Urothelium cell line (cell line): ENCODE data around the gene GTPBP6.
"Not testable (repeated sequence)": the region's sequence is repeated elsewhere in the genome, so short reads cannot be mapped to it uniquely, and the experiment has no call there.

Experiments
- DNase-seq: peaks from one replicate; pipeline ENCODE4 v3.0.0; 2011; ENCODE audit warnings: low spot score, mixed read lengths
- FAIRE-seq: peaks from 2 replicates; lab custom pipeline; 2011; peaks lifted over from hg19 to GRCh38; lab: Jason Lieb, UNC

Gene GTPBP6

DNA sequence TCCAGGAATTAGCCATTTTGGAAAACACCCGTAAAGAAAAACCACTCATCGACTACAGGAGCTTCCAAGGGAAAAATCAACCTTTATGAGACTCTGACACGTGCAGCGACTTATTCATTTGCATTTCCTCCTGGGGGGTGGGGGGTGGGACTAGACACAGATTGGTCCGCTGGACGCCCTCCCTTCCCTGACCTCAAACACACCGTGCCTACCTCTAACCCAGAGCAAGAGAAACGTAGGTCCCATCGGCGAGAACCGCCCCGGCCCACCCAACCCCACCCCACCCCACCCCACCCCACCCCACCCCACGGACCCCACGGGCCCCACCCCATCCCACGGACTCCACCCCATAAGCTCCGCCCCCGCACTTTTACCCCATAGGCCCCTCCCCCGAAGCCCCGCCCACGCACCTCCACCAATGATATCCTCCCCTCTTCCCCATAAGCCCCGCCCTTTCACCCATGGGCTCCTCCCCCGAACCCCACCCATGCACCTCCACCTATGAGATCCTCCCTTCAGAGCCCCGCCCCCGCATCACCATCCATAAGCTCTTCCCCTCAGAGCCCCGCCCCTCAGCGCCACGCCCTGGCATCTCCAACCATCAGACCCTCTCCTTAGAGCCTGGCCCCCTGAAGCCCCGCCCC lies 1.1 kb downstream of the GTPBP6 start:
- no peak for FAIRE-seq
- peak; percentile 82 for DNase-seq

DNA sequence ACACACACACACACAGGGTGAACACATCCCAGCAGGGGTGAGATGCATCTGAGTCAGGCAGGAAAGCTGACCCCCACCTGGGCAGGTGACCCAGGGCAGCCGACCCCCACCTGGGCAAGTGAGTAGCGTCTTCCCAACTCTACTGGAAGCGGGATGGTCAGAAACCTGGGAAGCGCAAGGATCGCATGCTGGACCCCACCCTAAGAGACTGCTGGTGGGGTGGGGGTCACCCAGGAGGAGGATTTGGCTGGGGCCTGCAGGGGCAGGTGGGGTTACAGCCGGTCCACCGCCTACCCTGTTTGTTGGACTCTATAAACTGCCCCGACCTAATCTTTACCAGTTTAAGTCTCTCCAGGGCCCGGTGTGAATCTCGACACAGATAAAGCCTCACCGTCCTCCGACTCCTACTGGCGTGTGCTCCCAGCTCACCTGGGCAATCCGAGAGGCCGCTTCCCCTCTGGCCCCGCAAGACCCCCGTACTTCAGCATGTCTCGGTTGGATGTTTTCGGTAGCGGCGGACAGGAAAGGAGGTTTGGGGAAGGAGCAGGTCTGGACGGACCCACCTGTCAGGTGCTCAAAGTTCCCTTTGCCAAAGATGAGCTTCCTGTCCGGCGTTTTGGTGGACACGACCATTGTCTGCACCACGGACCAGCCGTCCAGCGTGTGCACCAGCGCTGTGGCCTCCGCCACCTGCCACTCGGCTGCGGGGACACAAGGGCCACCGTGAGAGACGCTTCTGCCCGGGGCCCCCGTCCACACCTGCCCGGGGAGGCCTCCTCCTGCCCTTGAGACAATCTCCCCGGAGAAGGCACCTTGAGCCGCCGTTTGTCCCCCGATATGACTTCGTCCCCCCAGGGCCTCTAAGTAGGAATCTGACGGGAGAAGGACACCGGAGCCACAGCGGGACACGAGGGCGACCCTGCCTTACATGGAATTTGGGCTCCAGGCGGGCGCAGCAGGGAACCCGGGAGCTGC lies 2.0 kb downstream of the GTPBP6 start:
- no peak for FAIRE-seq
- DNase-seq: no peak

DNA sequence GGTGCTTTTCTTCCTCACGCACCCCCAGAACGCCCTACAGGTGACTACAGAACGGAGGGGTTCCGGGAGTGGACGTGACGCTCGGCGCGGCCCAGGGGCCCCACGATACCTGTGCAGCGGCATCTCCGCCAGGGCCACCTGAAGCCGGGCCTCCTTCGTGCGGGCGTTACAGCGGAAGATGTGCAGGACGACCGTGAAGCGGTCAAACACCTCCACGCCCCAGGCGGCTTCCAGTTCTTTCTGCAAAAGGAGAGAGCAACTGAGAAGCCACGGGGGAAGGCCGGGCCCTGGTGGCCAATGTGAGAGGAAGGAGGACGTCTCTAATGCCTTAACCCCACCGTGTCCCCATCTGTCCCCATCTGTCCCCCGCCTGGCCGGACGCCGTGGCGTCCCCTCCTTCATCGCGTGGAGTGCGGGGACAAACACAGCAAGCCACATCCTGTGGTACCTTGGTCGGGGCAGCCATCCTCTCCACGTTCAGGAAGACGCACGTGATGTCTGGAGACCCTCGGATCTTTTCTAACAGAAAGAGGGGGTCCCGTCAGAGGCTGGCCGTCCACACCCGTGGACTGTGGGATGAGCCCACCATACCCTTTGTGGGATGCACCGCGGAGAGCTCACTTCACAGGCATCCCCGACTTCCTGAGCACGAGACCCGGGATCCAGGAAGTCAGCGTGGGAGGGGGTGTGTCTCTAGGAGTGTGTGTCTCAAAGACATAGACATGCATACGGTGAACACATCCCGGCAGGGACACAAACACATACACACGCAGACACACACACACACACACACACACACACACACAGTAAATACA lies 3.6 kb downstream of the GTPBP6 start:
- FAIRE-seq (no peak), DNase-seq (no peak)

DNA sequence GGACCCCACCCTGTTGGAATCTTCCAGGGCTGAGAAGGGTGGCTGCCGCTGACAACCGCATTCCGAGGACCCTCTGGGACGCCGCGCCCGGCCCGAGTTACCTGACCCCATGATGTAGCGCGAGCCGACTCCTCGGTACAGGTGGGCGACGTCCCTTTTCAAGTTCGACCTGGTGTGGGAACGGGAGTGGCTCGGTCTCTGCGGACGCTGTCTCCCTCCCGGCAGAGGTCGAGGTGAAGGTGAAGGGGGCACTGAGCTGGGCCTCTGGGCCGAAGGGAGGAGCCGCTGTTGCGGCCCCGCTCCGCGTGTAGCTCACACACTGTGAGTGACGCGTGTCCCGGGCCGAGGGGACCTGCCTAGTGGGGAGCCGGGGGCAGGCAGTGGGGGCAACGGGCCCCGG lies 4.5 kb downstream of the GTPBP6 start:
- DNase-seq (no peak), FAIRE-seq (no peak)

DNA sequence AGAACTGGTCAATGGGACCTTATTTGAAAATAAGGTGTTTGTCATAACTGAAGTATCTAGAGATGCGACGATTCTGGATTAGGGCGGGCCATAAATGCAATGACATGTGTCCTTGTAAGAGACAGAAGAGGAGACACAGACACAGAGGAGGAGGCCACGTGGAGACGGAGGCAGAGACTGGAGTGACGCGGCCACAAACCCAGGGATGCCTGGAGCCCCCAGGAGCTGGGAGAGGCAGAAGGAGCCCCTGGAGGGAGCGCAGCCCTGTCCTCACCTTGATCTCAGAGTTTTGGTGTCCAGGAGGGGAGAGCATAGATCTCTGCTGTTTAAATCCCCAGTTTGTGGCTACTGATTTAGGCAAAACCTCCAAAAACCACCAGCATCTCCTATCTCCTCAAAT lies 5.0 kb downstream of the GTPBP6 start:
- no peak for DNase-seq
- no peak for FAIRE-seq

DNA sequence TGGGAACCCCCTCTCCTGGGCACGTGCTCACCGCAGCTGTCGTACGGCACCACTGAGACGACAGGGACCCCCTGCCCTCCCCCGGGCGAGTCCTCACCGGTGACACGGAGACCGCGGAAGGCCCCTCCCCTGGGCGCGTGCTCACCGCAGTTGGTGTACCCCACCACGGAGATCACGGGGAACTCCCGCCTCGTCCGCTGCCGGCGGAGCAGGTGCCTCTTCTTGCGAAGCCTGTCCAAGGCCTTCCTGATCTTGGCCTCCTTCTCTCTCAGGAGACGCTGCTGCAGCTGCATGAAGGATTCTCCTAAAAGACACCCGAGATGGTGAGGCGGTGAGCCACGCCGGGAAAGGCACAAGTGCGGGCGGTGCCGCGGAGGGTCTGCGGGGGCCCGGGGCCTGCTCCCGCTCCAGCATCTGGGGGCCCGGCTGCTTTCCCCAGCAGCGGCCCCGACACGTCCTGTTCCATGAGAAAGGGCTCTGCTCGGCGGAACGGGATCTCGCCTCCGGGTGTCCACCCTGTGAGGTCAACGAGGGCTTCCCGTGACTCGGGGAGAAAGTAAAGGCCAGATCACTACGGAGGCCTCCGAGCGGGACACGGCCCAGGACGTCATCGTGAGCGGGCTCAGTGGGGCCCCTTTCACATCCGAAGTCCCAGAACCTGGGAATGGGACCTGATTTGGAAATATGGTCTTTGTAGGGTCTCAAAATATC lies 5.8 kb downstream of the GTPBP6 start:
- FAIRE-seq (no peak), DNase-seq (no peak)

DNA sequence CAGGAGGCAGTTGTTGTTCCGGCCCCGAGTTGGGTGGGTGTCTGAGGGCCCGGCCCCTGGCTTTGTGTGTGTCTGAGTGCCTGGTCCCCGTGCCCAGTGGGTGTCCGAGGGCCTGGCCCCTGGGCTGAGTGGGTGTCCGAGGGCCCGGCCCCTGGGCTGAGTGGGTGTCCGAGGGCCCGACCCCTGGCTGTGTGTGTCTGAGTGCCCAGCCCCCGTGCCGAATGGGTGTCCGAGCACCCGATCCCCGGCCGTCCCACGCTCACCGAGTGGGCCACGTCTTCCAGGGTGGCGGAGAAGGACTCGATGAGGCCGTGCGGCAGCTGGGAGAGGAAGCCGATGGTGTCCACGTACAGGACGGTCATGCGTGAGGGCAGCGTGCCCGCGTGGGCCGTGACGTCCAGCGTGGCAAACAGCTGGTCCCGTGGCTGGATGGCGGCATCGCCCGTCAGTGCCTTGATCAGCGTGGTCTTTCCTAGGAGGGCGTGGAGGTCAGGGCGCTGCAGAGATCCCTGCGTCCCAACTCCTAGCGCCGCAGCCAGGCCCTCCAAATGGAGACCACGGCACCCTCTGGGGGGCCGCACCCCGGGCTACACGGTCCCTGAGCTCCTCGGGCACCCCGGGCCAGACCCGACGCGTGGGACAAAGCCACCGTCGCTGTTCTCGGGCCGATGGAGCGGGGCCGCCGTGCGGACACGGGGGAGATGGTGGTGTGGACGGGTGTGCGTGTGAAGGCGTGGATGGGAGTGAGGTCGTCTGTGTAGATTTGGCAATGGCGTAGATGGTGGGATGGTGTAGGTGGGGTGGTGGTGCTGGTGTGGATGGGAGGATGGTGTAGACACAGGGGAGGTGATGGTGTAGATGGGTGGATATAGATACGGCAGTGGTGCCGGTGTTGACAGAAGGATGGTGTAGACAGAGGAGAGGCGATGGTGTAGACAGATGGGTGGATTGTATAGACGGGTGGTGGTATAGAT lies 7.2 kb downstream of the GTPBP6 start:
- FAIRE-seq (no peak), DNase-seq (no peak)

DNA sequence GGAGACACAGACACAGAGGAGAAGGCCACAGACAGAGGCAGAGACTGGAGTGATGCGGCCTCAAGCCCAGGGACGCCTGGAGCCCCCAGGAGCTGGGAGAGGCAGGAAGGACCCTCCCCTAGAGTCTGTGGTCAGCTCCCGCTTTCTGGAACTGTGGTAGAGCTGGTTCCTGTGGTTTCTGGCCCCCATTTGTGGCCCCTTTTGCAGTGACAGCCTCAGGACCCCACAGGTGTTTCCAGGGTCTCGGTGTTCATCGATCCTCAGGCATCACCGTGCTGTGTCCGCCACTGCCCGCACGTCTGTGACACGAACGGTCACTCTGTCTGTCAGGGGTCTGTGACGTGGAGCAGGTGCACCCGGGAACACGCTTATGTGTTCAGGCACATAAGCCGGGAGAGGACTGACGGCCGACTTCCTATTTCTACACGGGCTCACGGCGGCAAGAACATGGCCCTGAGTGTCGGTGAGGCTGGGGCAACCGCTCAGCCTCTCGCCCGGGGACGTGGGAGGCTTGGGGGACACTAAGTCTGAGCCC lies 7.9 kb downstream of the GTPBP6 start:
- no peak for DNase-seq
- FAIRE-seq: no peak

DNA sequence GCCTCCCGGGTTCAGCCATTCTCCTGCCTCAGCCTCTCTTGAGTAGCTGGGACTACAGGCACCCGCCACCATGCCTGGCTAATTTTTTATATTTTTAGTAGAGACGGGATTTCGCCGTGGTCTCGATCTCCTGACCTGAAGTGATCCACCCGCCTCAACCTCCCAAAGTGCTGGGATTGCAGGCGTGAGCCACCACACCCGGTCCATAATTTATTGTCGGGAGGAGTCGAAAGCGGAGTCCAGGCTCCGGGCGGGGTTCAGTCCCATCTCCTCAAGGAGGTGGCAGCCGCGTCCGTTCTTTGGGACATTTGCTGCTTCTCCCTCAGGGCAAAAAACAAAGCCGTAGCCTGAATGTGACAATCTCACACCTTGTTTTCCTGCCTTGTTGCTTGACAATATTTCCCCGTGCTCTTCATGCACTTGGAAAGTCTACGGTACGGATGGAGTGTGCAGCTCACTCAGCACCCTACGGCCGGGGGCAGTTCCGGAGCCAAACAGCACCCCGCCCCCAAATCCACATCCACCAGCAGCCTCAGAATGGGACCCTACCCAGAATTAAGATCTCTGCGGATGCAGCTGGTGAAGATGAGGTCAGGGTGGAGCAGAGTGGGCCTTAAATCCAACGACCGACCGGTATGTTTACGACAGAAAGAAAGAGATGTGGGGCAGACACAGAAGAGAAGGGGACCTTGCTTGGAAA lies 9.6 kb downstream of the GTPBP6 start:
- FAIRE-seq (no peak), DNase-seq (no peak)

DNA sequence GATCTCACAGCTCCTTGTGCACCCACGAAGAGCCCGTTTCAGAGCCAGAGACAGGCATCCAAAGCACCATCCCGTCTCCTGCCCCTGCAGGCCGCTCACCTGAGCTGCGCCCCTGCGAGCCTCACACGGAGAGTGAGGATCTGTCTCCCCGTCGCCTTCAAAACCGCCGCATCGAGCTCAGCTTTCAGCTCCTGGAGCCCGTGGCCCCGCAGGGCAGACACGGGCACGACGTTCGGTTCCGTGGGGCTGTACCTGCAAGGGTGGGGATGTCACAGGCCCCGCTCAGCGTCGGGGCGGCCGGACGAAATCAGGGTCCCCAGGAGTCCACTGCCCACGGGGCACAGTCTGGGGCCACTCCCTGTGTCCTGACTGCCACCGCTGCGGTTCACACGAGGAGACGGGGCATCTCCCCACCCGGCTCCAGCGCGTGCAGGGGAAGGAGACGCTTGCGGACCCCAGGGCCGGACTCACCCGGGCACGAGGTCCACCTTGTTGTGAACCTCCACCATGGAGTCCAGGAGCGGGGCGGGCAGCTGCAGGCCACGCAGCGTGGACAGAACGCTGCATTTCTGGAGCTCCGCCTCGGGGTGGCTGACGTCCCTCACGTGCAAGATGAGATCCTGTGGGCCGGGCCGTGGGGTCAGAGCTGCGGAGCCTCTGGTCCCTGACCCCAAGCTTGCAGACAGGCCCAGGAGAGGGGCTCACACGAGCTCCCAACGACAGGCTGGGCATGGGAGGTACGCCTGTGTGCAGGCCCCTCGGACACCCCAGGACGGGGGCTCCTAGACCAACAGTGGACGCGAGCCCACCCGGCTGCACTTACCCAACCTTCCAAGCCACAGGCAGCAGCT lies 11.1 kb downstream of the GTPBP6 start:
- FAIRE-seq (no peak), DNase-seq (no peak)

DNA sequence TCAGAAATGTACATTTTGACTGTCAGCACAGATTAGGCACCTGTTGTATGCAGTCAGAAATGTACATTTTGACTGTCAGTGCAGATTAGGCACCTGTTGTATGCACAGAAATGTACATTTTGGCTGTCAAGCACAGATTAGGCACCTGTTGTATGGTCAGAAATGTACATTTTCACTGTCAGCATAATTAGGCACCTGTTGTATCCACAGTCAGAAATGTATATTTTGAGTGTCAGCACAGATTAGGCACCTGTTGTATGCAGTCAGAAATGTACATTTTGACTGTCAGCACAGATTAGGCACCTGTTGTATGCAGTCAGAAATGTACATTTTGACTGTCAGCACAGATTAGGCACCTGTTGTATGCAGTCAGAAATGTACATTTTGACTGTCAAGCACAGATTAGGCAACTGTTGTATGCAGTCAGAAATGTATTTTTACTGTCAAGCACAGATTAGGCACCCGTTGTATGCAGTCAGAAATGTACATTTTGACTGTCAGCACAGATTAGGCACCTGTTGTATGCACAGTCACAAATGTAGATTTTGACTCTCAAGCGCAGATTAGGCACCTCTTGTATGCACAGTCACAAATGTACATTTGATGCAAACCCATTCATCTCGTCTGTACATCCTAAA lies 11.9 kb downstream of the GTPBP6 start:
- not testable (repeated sequence) for FAIRE-seq, DNase-seq

DNA sequence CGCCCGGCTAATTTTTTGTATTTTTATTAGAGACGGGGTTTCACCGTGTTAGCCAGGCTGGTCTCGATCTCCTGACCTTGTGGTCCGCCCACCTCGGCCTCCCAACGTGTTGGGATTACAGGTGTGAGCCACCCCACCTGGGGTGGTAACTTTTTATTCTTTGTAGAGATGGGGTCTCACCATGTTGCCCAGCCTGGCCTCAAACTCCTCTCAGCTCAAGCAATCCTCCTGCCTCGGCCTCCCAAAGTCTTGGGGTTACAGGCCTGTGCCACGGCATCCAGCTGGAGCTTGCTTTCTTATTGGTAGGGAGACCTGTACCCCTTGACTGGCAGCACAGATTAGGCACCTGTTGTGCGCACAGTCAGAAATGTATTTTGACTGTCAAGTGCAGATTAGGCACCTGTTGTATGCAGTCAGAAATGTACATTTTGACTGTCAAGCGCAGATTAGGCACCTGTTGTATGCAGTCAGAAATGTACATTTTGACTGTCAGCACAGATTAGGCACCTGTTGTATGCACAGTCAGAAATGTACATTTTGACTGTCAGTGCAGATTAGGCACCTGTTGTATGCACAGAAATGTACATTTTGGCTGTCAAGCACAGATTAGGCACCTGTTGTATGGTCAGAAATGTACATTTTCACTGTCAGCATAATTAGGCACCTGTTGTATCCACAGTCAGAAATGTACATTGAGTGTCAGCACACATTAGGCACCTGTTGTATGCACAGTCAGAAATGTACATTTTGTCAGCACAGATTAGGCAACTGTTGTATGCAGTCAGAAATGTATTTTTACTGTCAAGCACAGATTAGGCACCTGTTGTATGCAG lies 12.6 kb downstream of the GTPBP6 start:
- DNase-seq, FAIRE-seq: not testable (repeated sequence)

DNA sequence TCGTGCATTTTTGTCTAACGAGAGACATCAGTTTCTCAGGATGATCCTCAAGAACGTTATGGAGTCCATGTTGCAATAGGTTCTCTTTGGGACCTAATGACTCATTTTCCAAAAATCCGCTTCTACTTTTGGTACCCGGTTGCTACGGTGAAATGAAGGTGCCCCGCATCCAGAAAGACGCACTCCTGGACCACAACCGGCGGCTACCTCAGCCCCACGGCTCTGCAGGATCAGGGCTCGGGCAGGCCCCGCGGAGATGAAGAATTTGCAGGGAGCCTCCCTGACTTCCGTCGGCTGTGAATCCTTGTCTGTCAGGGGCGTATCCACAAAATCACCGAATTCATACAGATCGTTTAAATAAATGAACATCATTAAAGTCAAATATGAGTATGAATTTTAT lies 15.6 kb downstream of the GTPBP6 start:
- no peak for DNase-seq
- FAIRE-seq: no peak

DNA sequence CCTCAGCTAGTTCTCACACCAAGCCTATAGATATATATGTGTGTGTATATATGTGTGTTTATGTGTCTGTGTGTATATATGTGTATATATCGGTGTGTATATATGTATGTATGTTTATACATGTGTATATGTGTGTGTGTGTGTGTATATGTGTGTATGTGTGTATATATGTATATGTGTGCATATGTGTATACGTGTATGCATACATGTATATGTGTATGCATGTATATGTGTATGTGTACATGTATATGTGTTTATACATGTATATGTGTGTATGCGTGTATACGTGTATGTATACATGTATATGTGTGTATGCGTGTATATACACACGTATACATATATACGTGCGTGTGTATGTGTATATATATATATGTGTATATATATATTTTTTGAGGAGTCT lies 18.3 kb downstream of the GTPBP6 start:
- no peak for FAIRE-seq
- no peak for DNase-seq

DNA sequence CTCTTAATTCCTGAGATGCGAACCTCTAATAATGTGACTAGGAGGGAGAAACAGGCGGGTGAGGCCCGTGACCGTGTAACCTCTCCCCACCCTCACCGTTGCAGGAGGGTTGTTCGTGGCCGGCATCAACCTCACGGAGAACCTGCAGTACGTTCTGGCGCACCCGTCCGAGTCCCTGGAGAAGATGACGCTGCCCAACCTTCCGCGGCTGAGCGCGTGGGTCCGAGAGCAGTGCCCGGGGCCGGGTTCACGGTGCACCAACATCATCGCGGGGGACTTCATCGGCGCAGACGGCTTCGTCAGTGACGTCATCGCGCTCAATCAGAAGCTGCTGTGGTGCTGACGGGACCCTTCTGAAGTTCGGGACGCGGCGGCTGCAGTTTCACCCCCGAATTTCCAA lies 19.6 kb downstream of the GTPBP6 start:
- no peak for DNase-seq
- FAIRE-seq: no peak

DNA sequence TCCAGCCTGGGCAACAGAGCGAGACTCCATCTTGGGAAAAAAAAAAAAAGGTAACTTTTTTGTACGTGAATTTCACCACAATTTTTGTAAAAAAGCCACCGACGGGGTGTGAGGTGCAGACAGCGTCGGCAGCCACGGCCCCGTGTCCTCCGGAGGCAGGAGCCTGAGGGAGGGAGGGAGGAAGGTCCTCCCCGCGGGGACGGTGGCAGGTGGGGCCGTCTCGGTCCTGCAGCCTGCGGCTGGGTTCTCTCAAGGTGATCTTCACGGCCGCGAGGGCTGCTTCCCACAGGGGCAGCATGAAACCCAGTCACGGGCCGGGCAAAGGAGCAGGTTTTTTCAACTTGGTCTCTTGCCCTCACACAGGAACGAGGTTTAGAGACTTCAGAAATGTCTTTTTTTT lies 23.5 kb downstream of the GTPBP6 start:
- no peak for FAIRE-seq
- no peak for DNase-seq
